ENCODE data around the gene CPNE7. TPM values are rescaled to one million over a fixed set of nuclear protein-coding genes. Genes with fewer than 3 reads are reported as not detected.
"Not testable (repeated sequence)": the region's sequence is repeated elsewhere in the genome, so short reads cannot be mapped to it uniquely, and the experiment has no call there.

Gene CPNE7
- total RNA-seq, 1 donor from 2014 or later: not detected

- intact Hi-C loops (cut with DNase I): no loop called here
These were observed 10.9 kb upstream of the CPNE7 start for GRCh38 chr16:89564476-89565255.

GRCh38 chr16:89565256-89565505, 10.4 kb upstream of the CPNE7 start:
- DNase-seq (ENCODE audit: low spot score): no peak
- intact Hi-C loops (cut with DNase I): no loop called here

More at GRCh38 chr16:89564476-89565255, 10.9 kb upstream of the CPNE7 start:
- DNase-seq (ENCODE audit: low spot score): no peak

GRCh38 chr16:89565506-89566372, 9.8 kb upstream of the CPNE7 start:
- intact Hi-C loops (cut with DNase I): no loop called here
- no peak for DNase-seq (ENCODE audit: low spot score)

GRCh38 chr16:89567656-89568594, 7.6 kb upstream of the CPNE7 start:
- intact Hi-C loops (cut with DNase I): no loop called here
- no peak for DNase-seq (ENCODE audit: low spot score)

- no peak for DNase-seq (ENCODE audit: low spot score)
- intact Hi-C loops (cut with DNase I): no loop called here
These were observed 5.8 kb upstream of the CPNE7 start for GRCh38 chr16:89569506-89570341.

- DNase-seq (ENCODE audit: low spot score): no peak
- intact Hi-C loops (cut with DNase I): no loop called here
These were observed 5.1 kb upstream of the CPNE7 start for GRCh38 chr16:89570342-89570923.

GRCh38 chr16:89570983-89571598, 4.5 kb upstream of the CPNE7 start:
- DNase-seq (ENCODE audit: low spot score); intact Hi-C loops (cut with DNase I): not testable (repeated sequence)

GRCh38 chr16:89571636-89572035, 3.9 kb upstream of the CPNE7 start:
- DNase-seq (ENCODE audit: low spot score): no peak
- intact Hi-C loops (cut with DNase I): no loop called here

- DNase-seq (ENCODE audit: low spot score): no peak
- intact Hi-C loops (cut with DNase I): no loop called here
These were observed 3.5 kb upstream of the CPNE7 start for GRCh38 chr16:89572073-89572484.

- intact Hi-C loops (cut with DNase I): no loop called here
- DNase-seq (ENCODE audit: low spot score): no peak
These were observed 2.9 kb upstream of the CPNE7 start for GRCh38 chr16:89572485-89573205.

- no peak for DNase-seq (ENCODE audit: low spot score)
- intact Hi-C loops (cut with DNase I): no loop called here
These were observed 1.5 kb upstream of the CPNE7 start for GRCh38 chr16:89573826-89574680.

- intact Hi-C loops (cut with DNase I): no loop called here
- DNase-seq (ENCODE audit: low spot score): no peak
These were observed 794 bp upstream of the CPNE7 start for GRCh38 chr16:89574681-89575246.

- DNase-seq (ENCODE audit: low spot score): no peak
- intact Hi-C loops (cut with DNase I): no loop called here
These were observed 846 bp downstream of the CPNE7 start for GRCh38 chr16:89576153-89577054.

GRCh38 chr16:89577055-89577759, 1.6 kb downstream of the CPNE7 start:
- no peak for DNase-seq (ENCODE audit: low spot score)
- intact Hi-C loops (cut with DNase I): no loop called here

- intact Hi-C loops (cut with DNase I): no loop called here
These were observed 3.8 kb downstream of the CPNE7 start for GRCh38 chr16:89579351-89579750.

More at GRCh38 chr16:89579351-89579750, 3.8 kb downstream of the CPNE7 start:
- DNase-seq (ENCODE audit: low spot score): no peak

Measured in cardiac septum (tissue), 1 donor.